ENCODE measurements around the gene GXYLT2.

DNA sequence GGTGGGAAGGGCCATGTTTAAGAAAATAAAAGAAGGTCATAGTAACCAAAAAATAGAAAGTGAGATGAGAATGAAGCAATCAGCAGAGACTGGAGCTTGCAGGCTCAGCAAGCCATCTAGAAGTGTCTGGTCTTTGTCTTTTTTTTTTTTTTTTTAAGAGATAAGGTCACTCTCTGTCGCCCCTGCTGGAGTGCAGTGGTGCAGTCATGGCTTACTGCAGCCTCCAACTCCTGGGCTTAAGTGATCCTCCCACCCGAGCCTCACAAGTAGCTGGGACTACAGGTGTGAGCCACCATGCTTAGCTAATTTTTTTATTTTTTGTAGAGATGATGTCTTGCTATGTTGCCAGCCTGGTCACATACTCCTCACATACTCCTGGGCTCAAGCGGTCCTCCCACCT lies 36.2 kb downstream of the GXYLT2 start:
- TF ChIP-seq CTCF (IDR thresholded peaks at IDR 0.05) (no peak), POLR2A (IDR thresholded peaks at IDR 0.05) (no peak)

Measured in sigmoid colon (tissue), 3 donors.